Right cardiac atrium (tissue), 5 donors: ENCODE data around the gene STX10. TPM values are rescaled to one million over a fixed set of nuclear protein-coding genes. Genes with fewer than 3 reads are reported as not detected.
A peak's percentile ranks its signal among the peaks of the same experiment; 100 is the strongest.

ENCODE experiments used
- ATAC-seq, 2 donors: fragments of 200-7000 bp; cut with Tn5 transposase; one replicate each; pipeline versions ENCODE4 v1.8.0 to v1.9.1; 2020; ENCODE audit warnings: moderate library complexity in 2 of 2, mild to moderate bottlenecking in 1 of 2
- DNase-seq, 3 donors: peaks; one replicate each; pipeline ENCODE4 v3.0.0-alpha.2; 2020
- H3K27ac ChIP-seq: one replicate; pipeline ENCODE4 v1.5.1; 2013; ENCODE audit warnings: mild to moderate bottlenecking, low read length, control low read depth, moderate library complexity
- H3K27me3 ChIP-seq: one replicate; pipeline ENCODE4 v1.6.1; 2013; ENCODE audit not compliant: control insufficient read depth, insufficient read depth
- H3K4me1 ChIP-seq: one replicate; pipeline ENCODE4 v1.6.1; 2013; ENCODE audit warnings: low read length; ENCODE audit not compliant: control insufficient read depth, insufficient read depth
- H3K4me3 ChIP-seq: one replicate; pipeline ENCODE4 v1.5.1; 2013; ENCODE audit warnings: low read length, control low read depth
- H3K9me3 ChIP-seq: one replicate; pipeline ENCODE4 v1.6.1; 2013; ENCODE audit warnings: low read length; ENCODE audit not compliant: control insufficient read depth
- WGBS: extraction: QIAGEN DNeasy Blood & Tissue Kit; methylation state at CpG from one replicate; pipeline ENCODE4 v1.1.7; 2013; 5-methylcytosine and 5-hydroxymethylcytosine counted together
- intact Hi-C, 4 donors: fragments of 100-400 bp; cut with DNase I; formaldehyde crosslinking; loops; one replicate each; pipeline versions ENCODE4 v1.11.0 to v1.14.0; 2022 to 2023
- polyA plus RNA-seq: library from polyadenylated mRNA; stranded (reverse); fragments of 200-250 nt; gene quantifications from one replicate; pipeline ENCODE4 v1.2.3, GENCODE V29; 2013
- total RNA-seq, 4 donors: library from RNA; stranded (reverse); fragmentation: NEBNext Ultra II Directional; extraction: Animal tissue kit (Norgen Biotek cat#: 25700); gene quantifications; one replicate each; pipeline ENCODE4 v1.2.1, GENCODE V29; 2021
- donor health status: healthy with polysubstance abuse.
- donor health status: DM: no; HTN: yes; CAD: no.
- donor health status: DM: no; HTN: no; CAD: no.
- donor health status: DM: no; HTN: yes; CAD: no; lungs with severe emphysema.
- donor health status: DM: yes; HTN: yes; CAD: no.

Gene STX10
- total and polyA plus RNA-seq, 5 donors, result 30.8 to 47.7 (median 37.3) TPM

DNA sequence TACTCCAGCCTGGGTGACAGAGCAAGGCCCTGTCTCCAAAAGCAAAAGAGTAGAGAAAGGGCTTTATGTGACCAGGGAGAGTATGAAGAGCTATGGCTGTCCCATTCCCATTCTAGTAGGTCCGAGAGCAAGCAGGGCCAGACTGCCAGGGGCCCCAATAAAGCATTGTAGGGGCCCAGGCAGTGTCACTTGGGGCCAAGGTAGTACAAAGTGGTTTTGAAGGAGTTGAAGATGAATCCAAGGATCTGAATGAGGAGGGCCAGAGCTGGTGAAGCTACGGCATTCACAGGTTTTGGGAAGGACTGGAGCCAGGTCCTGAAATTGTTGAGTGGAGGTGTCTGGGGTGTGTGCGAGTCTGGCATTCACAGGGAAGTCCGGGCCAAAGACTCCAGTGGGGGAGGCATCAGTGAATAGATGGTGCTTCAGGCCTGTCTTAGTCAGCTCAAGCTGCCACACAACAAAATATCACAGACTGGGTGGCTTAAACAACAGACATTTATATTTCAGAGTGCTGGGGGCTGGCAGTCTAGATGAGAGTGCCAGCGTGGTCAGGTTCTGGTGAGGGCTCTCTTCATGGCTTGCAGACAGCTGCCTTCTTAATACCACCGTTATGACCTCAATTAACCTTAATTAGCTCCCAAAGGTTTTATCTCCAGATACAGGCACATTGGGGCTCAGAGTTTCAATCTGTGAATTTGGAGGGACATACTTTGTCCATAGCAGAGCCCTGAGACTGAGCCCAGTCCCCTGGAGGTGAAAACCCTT, 22.2 kb downstream of the STX10 start:
- Histone ChIP-seq H3K4me1 (no peaks in the 10 kb centered on the region), H3K27me3 (no peaks in the 10 kb centered on the region), H3K27ac (no peak overlapping the region), H3K4me3 (no peak overlapping the region), H3K9me3 (no peaks in the 10 kb centered on the region)
- no peak for DNase-seq
- intact Hi-C loops, result no loop called here
- WGBS, result 91% methylated on average over 6 of the region's 6 CpGs
- no peak for ATAC-seq

DNA sequence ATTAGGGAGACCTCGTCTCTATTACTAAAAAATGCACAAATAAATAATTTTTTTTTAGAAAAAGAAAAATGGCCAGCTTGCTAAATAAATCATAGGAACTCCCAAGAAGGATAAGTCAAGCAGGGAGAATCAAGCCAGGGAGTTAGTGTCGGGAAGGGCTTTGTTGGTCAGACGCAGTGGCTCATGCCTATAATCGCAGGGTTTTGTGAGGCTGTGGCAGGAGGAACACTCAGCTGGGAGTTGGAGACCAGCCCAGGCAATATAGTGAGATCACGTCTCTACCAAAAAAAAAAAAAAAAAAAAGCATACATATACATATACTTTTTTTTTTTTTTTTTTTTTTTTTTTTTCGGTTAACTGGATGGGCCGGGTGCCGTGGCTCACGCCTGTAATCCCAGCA, 23.1 kb downstream of the STX10 start:
- intact Hi-C loops, result no loop called here
- 84% methylated on average over 9 of the region's 9 CpGs for WGBS

DNA sequence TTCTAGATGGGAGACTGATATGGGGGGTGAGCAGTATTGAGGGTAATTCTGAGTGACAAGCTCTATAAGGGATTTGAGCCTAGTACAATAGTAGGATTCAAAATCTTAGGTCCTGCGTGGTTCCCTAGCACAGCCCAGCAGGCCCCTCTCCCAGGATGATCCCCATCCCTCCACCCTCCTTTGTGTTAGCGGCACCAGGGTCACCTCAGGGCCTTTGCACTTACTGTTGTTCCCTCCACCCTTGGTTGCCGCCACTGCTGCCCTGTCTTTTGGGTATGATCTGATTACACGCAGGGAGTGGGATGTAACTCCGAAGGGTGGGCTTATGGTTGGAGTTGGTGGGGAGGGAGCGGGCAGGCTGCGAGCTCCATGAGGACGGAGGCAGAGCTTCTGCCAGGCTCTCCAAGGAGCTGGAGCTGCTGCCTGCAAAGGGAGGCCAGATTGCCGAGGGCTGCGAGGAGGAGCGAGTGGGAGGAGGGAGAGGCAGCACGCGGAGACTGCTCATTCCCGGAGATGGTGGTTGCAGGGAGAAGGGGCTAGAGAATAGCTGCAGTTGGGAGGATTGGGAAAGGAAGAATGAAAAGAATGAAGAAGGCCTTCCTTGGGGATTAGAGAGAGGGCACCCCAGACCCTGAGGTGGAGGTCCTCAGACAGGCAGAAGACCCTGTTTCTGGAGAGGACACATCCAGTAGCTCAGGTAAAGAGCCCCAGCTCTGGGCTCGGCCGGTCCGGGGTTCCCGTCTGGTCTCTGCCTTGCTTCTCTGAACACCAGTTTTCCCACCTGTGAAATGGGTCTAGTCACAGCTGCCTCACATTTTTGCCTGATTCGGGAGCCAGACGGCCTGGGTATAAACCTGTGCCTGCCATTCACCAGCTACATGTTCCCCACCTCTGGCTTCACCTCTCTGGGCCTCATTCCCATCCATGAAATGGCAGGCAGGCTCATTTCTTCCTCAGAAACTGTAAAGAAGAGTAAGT, 26.9 kb downstream of the STX10 start:
- no peaks in the 10 kb centered on the region for H3K27me3 ChIP-seq
- intact Hi-C loops, result no loop called here

More for the DNA sequence above, 23.1 kb downstream of the STX10 start:
- DNase-seq, result no peak
- Histone ChIP-seq H3K4me3 (no peak overlapping the region), H3K9me3 (no peaks in the 10 kb centered on the region), H3K27ac (no peak overlapping the region), H3K4me1 (no peaks in the 10 kb centered on the region), H3K27me3 (no peaks in the 10 kb centered on the region)
- ATAC-seq, result no peak

DNA sequence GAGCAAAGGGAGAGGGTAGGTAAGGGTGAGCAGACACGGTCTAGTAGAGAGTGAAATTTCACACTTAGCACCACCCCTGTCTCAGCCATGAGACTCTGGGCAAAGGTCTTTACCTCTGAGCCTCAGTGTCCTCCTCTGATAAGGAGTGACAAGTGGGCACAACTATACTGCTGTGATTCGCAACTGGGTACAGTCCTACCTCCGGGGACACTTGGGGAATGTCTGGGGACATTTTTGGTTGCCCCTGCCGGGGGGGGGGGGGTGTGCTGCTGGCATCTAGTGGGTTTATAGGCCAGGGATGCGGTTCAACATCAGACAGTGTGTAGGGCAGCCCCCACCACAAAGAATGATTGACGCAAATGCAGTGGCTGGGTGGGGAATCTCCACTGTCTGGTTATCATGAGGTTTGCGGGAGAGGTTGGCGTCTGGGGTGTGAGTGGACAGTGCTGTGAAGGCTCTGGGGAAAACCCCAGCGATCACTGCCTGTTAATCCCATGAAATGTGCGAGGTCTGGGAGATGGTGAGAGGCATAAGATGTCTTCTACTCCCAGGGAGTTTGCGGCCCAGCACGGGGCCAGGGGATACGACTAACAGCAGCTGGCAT, 27.8 kb downstream of the STX10 start:
- WGBS, result 78% methylated on average over 13 of the region's 13 CpGs
- DNase-seq (no peak), ATAC-seq (no peak)
- no peak overlapping the region for H3K4me3 ChIP-seq
- no peak overlapping the region for H3K27ac ChIP-seq
- peaks cover 9% of the 10 kb centered on the region for H3K4me1 ChIP-seq
- no peaks in the 10 kb centered on the region for H3K9me3 ChIP-seq
- no peaks in the 10 kb centered on the region for H3K27me3 ChIP-seq
- intact Hi-C loops, result no loop called here

More for the DNA sequence above, 26.9 kb downstream of the STX10 start:
- Histone ChIP-seq H3K9me3 (no peaks in the 10 kb centered on the region), H3K27ac (no peak overlapping the region), H3K4me3 (no peak overlapping the region), H3K4me1 (peaks cover 9% of the 10 kb centered on the region)
- ATAC-seq, result no peak
- DNase-seq, result no peak
- 90% methylated on average over 20 of the region's 20 CpGs for WGBS

DNA sequence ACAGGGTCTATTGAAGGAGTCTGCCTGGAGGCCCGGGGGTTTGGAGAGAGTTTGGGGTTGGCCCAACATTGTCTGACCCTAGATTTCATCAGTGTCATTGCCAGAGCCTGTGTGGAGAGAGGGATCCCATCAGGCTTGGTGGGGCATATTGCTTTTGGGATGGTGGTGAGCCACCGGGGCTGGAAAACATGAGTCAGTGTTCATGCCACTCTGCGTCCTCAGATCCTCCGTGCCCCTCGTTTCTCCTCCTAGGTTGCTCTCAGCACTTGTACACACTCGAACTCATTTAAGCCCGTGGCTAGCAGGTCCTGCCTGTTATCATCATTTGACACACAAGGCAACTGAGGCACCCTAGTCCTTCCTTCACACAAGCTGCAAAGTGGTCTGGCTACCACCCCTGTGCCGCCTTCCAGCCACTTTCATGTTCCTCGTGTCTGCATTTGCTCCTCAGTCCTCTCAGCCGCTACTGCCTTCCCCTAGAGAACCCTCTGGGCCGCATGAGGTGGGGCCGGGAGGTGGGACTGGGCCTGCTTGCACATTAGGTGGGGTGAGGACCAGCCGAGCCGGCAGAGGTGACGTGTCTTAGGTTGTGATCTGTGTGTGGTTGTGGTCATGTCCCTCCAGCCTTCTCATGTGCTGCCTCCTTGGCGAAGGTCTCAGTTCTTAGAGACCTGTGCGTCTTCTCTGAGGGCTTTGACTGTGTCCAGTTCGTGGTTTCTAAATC, 28.5 kb downstream of the STX10 start:
- ATAC-seq, result no peak
- intact Hi-C loops, result no loop called here
- no peak for DNase-seq
- Histone ChIP-seq H3K4me3 (no peak overlapping the region), H3K4me1 (peaks cover 9% of the 10 kb centered on the region), H3K9me3 (no peaks in the 10 kb centered on the region), H3K27me3 (no peaks in the 10 kb centered on the region), H3K27ac (no peak overlapping the region)
- WGBS, result 81% methylated on average over 18 of the region's 18 CpGs

DNA sequence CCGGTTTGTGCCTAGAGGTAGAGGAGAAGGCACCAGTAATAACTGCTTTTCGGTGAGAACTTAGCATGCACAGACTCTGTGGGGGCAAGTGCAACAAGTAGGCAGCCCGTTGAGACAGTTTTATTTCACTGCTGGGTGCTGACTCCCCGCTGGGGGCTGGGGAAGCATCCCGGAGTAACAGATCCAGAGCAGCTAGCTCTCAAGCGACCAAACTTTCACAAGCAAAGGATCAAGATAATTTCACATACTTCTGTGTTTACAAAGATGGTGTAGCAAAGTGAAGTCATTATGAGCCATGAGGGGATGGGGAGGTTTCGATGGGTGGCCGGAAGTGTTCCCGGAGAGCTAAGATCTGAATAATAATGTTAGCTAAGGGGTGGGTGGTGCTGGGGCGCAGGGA, 29.4 kb downstream of the STX10 start:
- Histone ChIP-seq H3K9me3 (no peaks in the 10 kb centered on the region), H3K27me3 (no peaks in the 10 kb centered on the region), H3K4me1 (peaks cover 11% of the 10 kb centered on the region), H3K27ac (no peak overlapping the region), H3K4me3 (no peak overlapping the region)
- DNase-seq, result no peak
- intact Hi-C loops, result no loop called here
- no peak for ATAC-seq
- 64% methylated on average over 10 of the region's 10 CpGs for WGBS

DNA sequence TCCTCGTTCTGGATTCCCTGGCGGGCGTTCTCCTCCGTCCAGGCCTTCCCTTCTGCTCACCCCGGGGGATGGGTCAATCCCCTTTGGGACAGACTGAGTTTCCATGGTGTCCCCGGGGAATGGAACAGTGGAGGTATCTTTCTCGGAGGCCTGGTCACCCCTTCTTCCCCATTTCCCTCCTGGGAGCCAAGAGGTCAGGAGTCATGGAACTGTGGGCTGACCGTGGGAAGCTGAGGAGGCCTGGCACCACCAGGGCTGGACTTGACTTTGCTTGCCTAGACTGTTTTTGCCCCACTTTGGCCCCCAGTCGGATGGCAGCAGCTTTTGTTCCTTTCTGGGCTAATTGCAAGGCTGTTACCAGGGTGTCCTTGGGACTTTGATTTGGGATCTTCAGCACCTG, 30.1 kb downstream of the STX10 start:
- 75% methylated on average over 9 of the region's 9 CpGs for WGBS
- DNase-seq, result peak in 1 of 3 donors; percentile 57
- Histone ChIP-seq H3K9me3 (no peaks in the 10 kb centered on the region), H3K27me3 (no peaks in the 10 kb centered on the region), H3K4me3 (no peak overlapping the region), H3K4me1 (peaks cover 14% of the 10 kb centered on the region), H3K27ac (no peak overlapping the region)
- intact Hi-C loops, result no loop called here
- no peak for ATAC-seq

DNA sequence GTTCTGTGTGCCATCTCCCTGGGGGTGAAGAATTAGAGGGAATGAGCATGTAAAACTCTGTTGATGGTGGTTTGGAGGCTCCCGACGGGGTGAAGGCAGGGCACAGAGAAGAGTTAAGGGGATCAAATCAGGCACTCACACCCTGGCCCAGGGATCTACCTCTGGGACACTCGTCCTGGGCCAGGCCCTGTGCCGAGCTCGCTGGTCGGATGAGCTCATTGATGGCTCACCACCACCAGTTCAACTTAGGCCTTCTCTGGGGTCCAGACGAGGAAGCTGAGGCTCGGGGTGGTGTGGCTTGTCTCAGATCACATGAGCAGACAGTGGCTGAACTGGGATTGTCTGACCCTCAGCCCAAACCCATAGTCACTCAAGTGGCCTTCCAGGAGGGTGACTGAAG, 30.5 kb downstream of the STX10 start:
- 70% methylated on average over 8 of the region's 8 CpGs for WGBS
- no peak overlapping the region for H3K4me3 ChIP-seq
- no peak overlapping the region for H3K27ac ChIP-seq
- intact Hi-C loops, result no loop called here
- peaks cover 14% of the 10 kb centered on the region for H3K4me1 ChIP-seq
- no peaks in the 10 kb centered on the region for H3K9me3 ChIP-seq
- no peaks in the 10 kb centered on the region for H3K27me3 ChIP-seq
- DNase-seq (no peak), ATAC-seq (no peak)

DNA sequence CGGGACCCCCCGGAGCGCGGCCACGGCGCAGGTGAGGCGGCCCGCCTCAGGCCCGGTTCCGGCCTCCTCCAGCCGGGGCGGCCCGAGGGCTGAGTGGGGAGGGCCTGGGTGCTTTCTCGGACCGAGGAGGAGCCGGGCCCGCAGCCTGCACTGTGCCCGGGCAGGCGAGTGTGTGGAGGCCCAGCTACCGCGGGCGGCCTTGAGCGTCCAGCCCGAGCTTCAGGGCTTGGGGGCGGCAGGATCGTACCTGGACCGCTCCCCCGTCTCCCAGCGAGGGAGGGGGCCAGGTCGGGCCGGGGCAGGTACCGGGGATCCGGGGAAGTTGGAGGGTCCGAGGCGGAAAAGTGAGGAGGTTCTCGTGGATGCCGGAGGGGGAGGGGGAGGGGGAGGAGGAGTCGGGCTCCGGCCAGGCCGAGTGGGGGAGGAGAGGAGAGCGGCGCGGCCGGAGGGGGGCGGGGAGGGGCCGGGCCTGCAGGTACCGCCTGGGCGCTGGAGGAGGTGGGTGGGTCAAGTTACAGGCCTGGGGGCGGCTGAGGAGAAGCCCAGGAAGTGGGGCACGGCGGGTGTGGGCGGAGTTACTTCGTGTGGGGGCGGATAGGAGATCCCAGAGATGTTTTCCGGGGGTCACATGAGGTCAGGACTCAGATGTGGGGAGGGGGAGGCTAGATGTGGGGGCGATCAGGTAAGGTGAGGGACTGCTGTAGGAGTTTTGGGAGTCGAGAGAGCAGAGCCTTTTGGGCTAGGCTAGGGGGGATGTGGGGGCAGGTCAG, 31.6 kb downstream of the STX10 start:
- peak; percentile 0 to 4 for ATAC-seq
- WGBS, result under 1% methylated on average over 57 of the region's 57 CpGs
- DNase-seq, result peak; percentile 48 to 79 (median 74)
- Histone ChIP-seq H3K27ac (no peak overlapping the region), H3K4me3 (peak overlapping the region; percentile 97), H3K27me3 (no peaks in the 10 kb centered on the region), H3K4me1 (peaks cover 14% of the 10 kb centered on the region), H3K9me3 (no peaks in the 10 kb centered on the region)
- intact Hi-C loops, result no loop called here
